K562 (cell line): ENCODE results near the gene ZNF473. TPM values are rescaled to one million over a fixed set of nuclear protein-coding genes. Genes with fewer than 3 reads are reported as not detected.

ENCODE experiments used
- ATF3 ChIP-seq, 2 experiments: fragments of 450-650 bp in 1 of 2; sonication (generic) in 1 of 2; formaldehyde crosslinking in 1 of 2; IDR thresholded peaks in 1 of 2; conservative IDR thresholded peaks in 1 of 2; 2 replicates each; pipeline versions ENCODE4 v1.6.1 to v1.8.1; 2016 to 2023; ENCODE audit warnings: mild to moderate bottlenecking in 2 of 2, moderate library complexity in 2 of 2, inconsistent platforms in 1 of 2, missing genetic modification reagents in 1 of 2
- CBFA2T2 ChIP-seq: fragments of 450-650 bp; conservative IDR thresholded peaks from 2 replicates; pipeline ENCODE4 v1.6.1; 2017; ENCODE audit warnings: mild to moderate bottlenecking
- CREB3 ChIP-seq: fragments of 450-650 bp; conservative IDR thresholded peaks from 2 replicates; pipeline ENCODE4 v1.6.1; 2016; ENCODE audit warnings: missing genetic modification characterization, low read depth, mild to moderate bottlenecking, missing compliant biosample characterization, moderate library complexity
- ESRRA ChIP-seq: fragments of 450-650 bp; IDR thresholded peaks from 2 replicates; pipeline ENCODE4 v1.6.1; 2014; ENCODE audit warnings: low read depth, mild to moderate bottlenecking, moderate library complexity, borderline replicate concordance
- FIP1L1 ChIP-seq: fragments of 200-400 bp; formaldehyde crosslinking; IDR thresholded peaks from 2 replicates; pipeline ENCODE4 v1.6.1; 2018; ENCODE audit warnings: mild to moderate bottlenecking, low read depth, low read length; ENCODE audit not compliant: poor library complexity, severe bottlenecking
- HNRNPL ChIP-seq: fragments of 200-400 bp; formaldehyde crosslinking; IDR thresholded peaks from 2 replicates; pipeline ENCODE4 v1.6.1; 2017; ENCODE audit warnings: low read depth, mild to moderate bottlenecking, low read length
- NFYB ChIP-seq: IDR thresholded peaks from 2 replicates; pipeline ENCODE4 v1.6.1; 2011; ENCODE audit warnings: mild to moderate bottlenecking, moderate library complexity; ENCODE audit not compliant: insufficient read length; ENCODE audit errors: extremely low read depth
- RBBP5 ChIP-seq: fragments of 200-600 bp; sonication (generic); IDR thresholded peaks from 2 replicates; pipeline ENCODE4 v1.6.1; 2012; ENCODE audit warnings: borderline replicate concordance, mild to moderate bottlenecking, low read length, control low read depth, inconsistent platforms; ENCODE audit not compliant: insufficient read depth, poor library complexity, severe bottlenecking
- SMC3 ChIP-seq: conservative IDR thresholded peaks from 2 replicates; pipeline ENCODE4 v1.6.1; 2011; ENCODE audit warnings: low read depth, low read length, improper control_type of control experiment; ENCODE audit not compliant: insufficient read depth
- SRF ChIP-seq, 2 experiments: fragments of 250-450, 450-650 bp in 1 of 2; sonication (Bioruptor Pico) in 1 of 2; sonication (generic) in 1 of 2; formaldehyde crosslinking; IDR thresholded peaks; 2 replicates each; pipeline versions ENCODE4 v1.5.0 to v1.5.1; 2020 to 2022; ENCODE audit warnings: mild to moderate bottlenecking in 1 of 2, missing genetic modification reagents in 1 of 2
- TCFL5 ChIP-seq: fragments of 250-450 bp; sonication (Bioruptor Pico); conservative IDR thresholded peaks from 2 replicates; pipeline ENCODE4 v1.6.1; 2021; ENCODE audit warnings: mild to moderate bottlenecking, moderate library complexity, matching md5 sums
- TOE1 ChIP-seq, 2 experiments: fragments of 450-650 bp in 1 of 2; sonication (generic) in 1 of 2; formaldehyde crosslinking in 1 of 2; IDR thresholded peaks; 2 replicates each; pipeline versions ENCODE4 v1.7.1 to v1.8.0; 2016 to 2022; ENCODE audit warnings: borderline replicate concordance in 2 of 2, mild to moderate bottlenecking in 2 of 2, antibody characterized with exemption in 1 of 2, inconsistent platforms in 1 of 2, low read depth in 1 of 2, missing genetic modification reagents in 1 of 2, moderate library complexity in 1 of 2
- ZNF12 ChIP-seq: sonication (generic); formaldehyde crosslinking; IDR thresholded peaks from 2 replicates; pipeline ENCODE4 v1.4.0; 2020; ENCODE audit warnings: mild to moderate bottlenecking, missing genetic modification reagents
- ZNF146 ChIP-seq: IDR thresholded peaks from one replicate; pipeline ENCODE4 v1.6.1; 2018; ENCODE audit warnings: missing compliant biosample characterization; ENCODE audit not compliant: unreplicated experiment
- ZNF445 ChIP-seq: fragments of 250-450 bp; sonication (Bioruptor Pico); IDR thresholded peaks from 2 replicates; pipeline ENCODE4 v1.4.0; 2020; ENCODE audit warnings: low read depth, mild to moderate bottlenecking, moderate library complexity
- polyA plus RNA-seq, 8 experiments: library from polyadenylated mRNA; depleted of rRNA in 4 of 8; stranded (reverse) in 5 of 8; unstranded in 3 of 8; fragments of >200 nt; fragmentation: Nextera tagmentation in 2 of 8; fragmentation: Illumina TruSeq in 1 of 8; extraction: Ambion mirVana in 2 of 8; extraction: Trizol in 1 of 8; gene quantifications; 2 replicates each; pipeline versions ENCODE4 v1.2.1 to v1.2.3, GENCODE V29; 2011 to 2014; ENCODE audit warnings: inconsistent platforms in 1 of 8, missing spikeins in 1 of 8
- total RNA-seq, 7 experiments: library from RNA; depleted of rRNA in 6 of 7; stranded (reverse); fragments of >200 nt in 6 of 7; fragmentation: Illumina TruSeq in 2 of 7; extraction: Trizol in 2 of 7; gene quantifications; 2 replicates each; pipeline versions ENCODE4 v1.2.1 to v1.2.3, GENCODE V29; 2011 to 2021; ENCODE audit warnings: low replicate concordance in 1 of 7
- TF ChIP-seq, protein P1 (sequence below), 2 experiments: fragments of 250-450 bp in 1 of 2; fragments of 450-650 bp in 1 of 2; sonication (Bioruptor Pico) in 1 of 2; IDR thresholded peaks; 2 replicates each; pipeline versions ENCODE4 v1.6.1 to v1.8.0; 2016 to 2021; ENCODE audit warnings: mild to moderate bottlenecking in 2 of 2, moderate library complexity in 2 of 2, missing compliant biosample characterization in 1 of 2, missing genetic modification characterization in 1 of 2
- TF ChIP-seq, protein P2 (sequence below): sonication (generic); formaldehyde crosslinking; IDR thresholded peaks from 2 replicates; pipeline ENCODE4 v1.8.0; 2022; ENCODE audit warnings: mild to moderate bottlenecking, missing genetic modification reagents

ZNF473 gene
- total and polyA plus RNA-seq, 9 of the 15 experiments (the other 6 are each of a cell fraction or from before 2014, with no cell fraction given), result 8.2 to 34.0 (median 28.5) TPM

GRCh38 chr19:50050406-50051227, 24.8 kb downstream of the ZNF473 start (continued):
- no peak for TF ChIP-seq NFYB
- no peak for TF ChIP-seq TCFL5 (CRISPR knock-in tag)
- no peak for TF ChIP-seq SMC3
- TF ChIP-seq ZNF12, result no peak
- TF ChIP-seq RBBP5, result peak; percentile 30
- no peak for TF ChIP-seq ATF3 (IDR thresholded peaks at IDR 0.05)
- no peak for TF ChIP-seq ATF3 (CRISPR knock-in tag; conservative IDR thresholded peaks at IDR 0.05)
- TF ChIP-seq ZNF146, result no peak
- no peak for TF ChIP-seq ESRRA
- no peak for TF ChIP-seq CREB3 (tag)
- TF ChIP-seq SRF (CRISPR knock-in tag; IDR thresholded peaks at IDR 0.05), result no peak
- TF ChIP-seq CBFA2T2, result no peak
- TF ChIP-seq, protein P1, sequence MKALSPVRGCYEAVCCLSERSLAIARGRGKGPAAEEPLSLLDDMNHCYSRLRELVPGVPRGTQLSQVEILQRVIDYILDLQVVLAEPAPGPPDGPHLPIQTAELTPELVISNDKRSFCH (CRISPR knock-in tag; IDR thresholded peaks at IDR 0.05), result no peak
- TF ChIP-seq, protein P1 (tag; IDR thresholded peaks at IDR 0.05), result no peak
- no peak for TF ChIP-seq HNRNPL
- no peak for TF ChIP-seq ZNF445 (CRISPR knock-in tag)
- TF ChIP-seq, protein P2, sequence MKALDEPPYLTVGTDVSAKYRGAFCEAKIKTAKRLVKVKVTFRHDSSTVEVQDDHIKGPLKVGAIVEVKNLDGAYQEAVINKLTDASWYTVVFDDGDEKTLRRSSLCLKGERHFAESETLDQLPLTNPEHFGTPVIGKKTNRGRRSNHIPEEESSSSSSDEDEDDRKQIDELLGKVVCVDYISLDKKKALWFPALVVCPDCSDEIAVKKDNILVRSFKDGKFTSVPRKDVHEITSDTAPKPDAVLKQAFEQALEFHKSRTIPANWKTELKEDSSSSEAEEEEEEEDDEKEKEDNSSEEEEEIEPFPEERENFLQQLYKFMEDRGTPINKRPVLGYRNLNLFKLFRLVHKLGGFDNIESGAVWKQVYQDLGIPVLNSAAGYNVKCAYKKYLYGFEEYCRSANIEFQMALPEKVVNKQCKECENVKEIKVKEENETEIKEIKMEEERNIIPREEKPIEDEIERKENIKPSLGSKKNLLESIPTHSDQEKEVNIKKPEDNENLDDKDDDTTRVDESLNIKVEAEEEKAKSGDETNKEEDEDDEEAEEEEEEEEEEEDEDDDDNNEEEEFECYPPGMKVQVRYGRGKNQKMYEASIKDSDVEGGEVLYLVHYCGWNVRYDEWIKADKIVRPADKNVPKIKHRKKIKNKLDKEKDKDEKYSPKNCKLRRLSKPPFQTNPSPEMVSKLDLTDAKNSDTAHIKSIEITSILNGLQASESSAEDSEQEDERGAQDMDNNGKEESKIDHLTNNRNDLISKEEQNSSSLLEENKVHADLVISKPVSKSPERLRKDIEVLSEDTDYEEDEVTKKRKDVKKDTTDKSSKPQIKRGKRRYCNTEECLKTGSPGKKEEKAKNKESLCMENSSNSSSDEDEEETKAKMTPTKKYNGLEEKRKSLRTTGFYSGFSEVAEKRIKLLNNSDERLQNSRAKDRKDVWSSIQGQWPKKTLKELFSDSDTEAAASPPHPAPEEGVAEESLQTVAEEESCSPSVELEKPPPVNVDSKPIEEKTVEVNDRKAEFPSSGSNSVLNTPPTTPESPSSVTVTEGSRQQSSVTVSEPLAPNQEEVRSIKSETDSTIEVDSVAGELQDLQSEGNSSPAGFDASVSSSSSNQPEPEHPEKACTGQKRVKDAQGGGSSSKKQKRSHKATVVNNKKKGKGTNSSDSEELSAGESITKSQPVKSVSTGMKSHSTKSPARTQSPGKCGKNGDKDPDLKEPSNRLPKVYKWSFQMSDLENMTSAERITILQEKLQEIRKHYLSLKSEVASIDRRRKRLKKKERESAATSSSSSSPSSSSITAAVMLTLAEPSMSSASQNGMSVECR (CRISPR knock-in tag), result peak; percentile 47; the same call in 1 of the 2 replicates
- no peak for TF ChIP-seq TOE1 (IDR thresholded peaks at IDR 0.05; ENCODE audit: borderline replicate concordance)
- TF ChIP-seq TOE1 (CRISPR knock-in tag; IDR thresholded peaks at IDR 0.05; ENCODE audit: borderline replicate concordance, low read depth), result no peak
- no peak for TF ChIP-seq FIP1L1
